ENCODE data around the gene ATF3.

GRCh38 chr1:212635141-212635631, 26.6 kb downstream of the ATF3 start:
- no peak for TF ChIP-seq POLR2A (IDR thresholded peaks at IDR 0.05)
- no peak for TF ChIP-seq CTCF (IDR thresholded peaks at IDR 0.05)

All from vagina (tissue), 2 donors.